ENCODE results near the gene SRPK2. TPM values are rescaled to one million over a fixed set of nuclear protein-coding genes. Genes with fewer than 3 reads are reported as not detected.
"Not testable (repeated sequence)": the region's sequence is repeated elsewhere in the genome, so short reads cannot be mapped to it uniquely, and the experiment has no call there.

Gene SRPK2
- polyA plus RNA-seq, 5 donors: 40.3 to 60.8 (median 58.0) TPM

GRCh38 chr7:105305633-105306032 lies 83.1 kb downstream of the SRPK2 start:
- no peak for DNase-seq

GRCh38 chr7:105304040-105304895 lies 84.5 kb downstream of the SRPK2 start:
- no peak for DNase-seq

- DNase-seq: not testable (repeated sequence)
These were observed 88.1 kb downstream of the SRPK2 start for GRCh38 chr7:105300587-105300986.

- DNase-seq: no peak
These were observed 90.3 kb downstream of the SRPK2 start for GRCh38 chr7:105298439-105298894.

GRCh38 chr7:105297985-105298384 lies 90.7 kb downstream of the SRPK2 start:
- DNase-seq: no peak

GRCh38 chr7:105297309-105297708 lies 91.4 kb downstream of the SRPK2 start:
- no peak for DNase-seq

GRCh38 chr7:105296491-105296890 lies 92.2 kb downstream of the SRPK2 start:
- no peak for DNase-seq

GRCh38 chr7:105295596-105296352 lies 92.9 kb downstream of the SRPK2 start:
- DNase-seq: no peak

- DNase-seq: not testable (repeated sequence)
These were observed 94.2 kb downstream of the SRPK2 start for GRCh38 chr7:105294482-105294881.

GRCh38 chr7:105289704-105290103 lies 99.0 kb downstream of the SRPK2 start:
- no peak for DNase-seq

- DNase-seq: no peak
These were observed 102.3 kb downstream of the SRPK2 start for GRCh38 chr7:105286441-105286840.

- no peak for DNase-seq
These were observed 103.4 kb downstream of the SRPK2 start for GRCh38 chr7:105285118-105285874.

GRCh38 chr7:105284014-105284413 lies 104.7 kb downstream of the SRPK2 start:
- DNase-seq: no peak

GRCh38 chr7:105281966-105282365 lies 106.8 kb downstream of the SRPK2 start:
- no peak for DNase-seq

- DNase-seq: no peak
These were observed 109.1 kb downstream of the SRPK2 start for GRCh38 chr7:105279688-105280007.

- DNase-seq: no peak
These were observed 109.6 kb downstream of the SRPK2 start for GRCh38 chr7:105278973-105279687.

- no peak for DNase-seq
These were observed 110.2 kb downstream of the SRPK2 start for GRCh38 chr7:105278565-105278964.

- DNase-seq: no peak
These were observed 111.4 kb downstream of the SRPK2 start for GRCh38 chr7:105277341-105277740.

GRCh38 chr7:105270117-105270516 lies 118.6 kb downstream of the SRPK2 start:
- DNase-seq: no peak

GRCh38 chr7:105269397-105269796 lies 119.3 kb downstream of the SRPK2 start:
- no peak for DNase-seq
